T47D (cell line): ENCODE results near the gene GRIN2D.
A peak's percentile ranks its signal among the peaks of the same experiment; 100 is the strongest.
"Not testable (repeated sequence)": the region's sequence is repeated elsewhere in the genome, so short reads cannot be mapped to it uniquely, and the experiment has no call there.

Experiments
- DNase-seq, 2 experiments: peaks; one replicate each; pipeline versions ENCODE4 v3.0.0 to v3.0.0-alpha.2; 2011 to 2012; ENCODE audit warnings: low read depth in 1 of 2, low spot score in 1 of 2
- JUND ChIP-seq: IDR thresholded peaks from 2 replicates; pipeline ENCODE4 v1.6.1; 2012; ENCODE audit warnings: low read depth
- in situ Hi-C: cut with HindIII; loops from 2 replicates; pipeline ENCODE4 v1.10.0; 2016; ENCODE audit warnings: low sequenced_read_pairs, low pct_unique_long_range_greater_than_20kb

GRIN2D gene

GRCh38 chr19:48363500-48363809 is 30.0 kb upstream of the GRIN2D start:
- no peak for DNase-seq
- no peak for TF ChIP-seq JUND
- in situ Hi-C loops = no loop called here

- DNase-seq = peak; percentile 89 to 99
- in situ Hi-C loops = no loop called here
- no peak for TF ChIP-seq JUND
Measured at GRCh38 chr19:48363810-48364597, 29.5 kb upstream of the GRIN2D start, which contains the start of the genes SYNGR4 and TMEM143. Gene SYNGR4 (plus strand): TSS chr19:48364367. CDS start chr19:48365843, 1,476 bp downstream. Gene TMEM143 (minus strand): TSS chr19:48363940. CDS start chr19:48363920, 20 bp downstream.

GRCh38 chr19:48364598-48365348 is 28.7 kb upstream of the GRIN2D start:
- TF ChIP-seq JUND = no peak
- no peak for DNase-seq
- in situ Hi-C loops = no loop called here

GRCh38 chr19:48365602-48366001 is 27.9 kb upstream of the GRIN2D start:
- in situ Hi-C loops = no loop called here
- TF ChIP-seq JUND = no peak
- DNase-seq = no peak

DNA sequence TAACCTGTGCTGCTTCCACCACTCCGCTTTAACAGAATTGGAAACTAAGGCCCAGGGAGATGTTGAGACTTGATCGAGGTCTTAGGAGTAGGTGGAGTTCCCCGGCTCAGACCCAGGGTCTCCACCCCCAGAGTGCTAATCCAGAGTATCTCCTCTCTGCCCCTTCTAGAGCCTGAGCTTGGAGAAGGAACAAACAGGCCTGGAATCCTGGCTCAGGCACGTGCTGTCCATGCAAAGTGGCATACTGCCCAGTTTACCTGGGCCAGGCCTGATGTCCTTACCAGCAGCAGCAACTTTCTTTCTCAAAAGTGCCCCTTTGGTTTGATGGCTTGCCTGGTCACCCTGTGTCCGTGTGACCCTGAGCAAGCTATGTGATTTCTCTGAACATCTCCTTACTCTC is 25.6 kb upstream of the GRIN2D start:
- no peak for DNase-seq
- in situ Hi-C loops = no loop called here
- no peak for TF ChIP-seq JUND

GRCh38 chr19:48368936-48369335 is 24.5 kb upstream of the GRIN2D start:
- DNase-seq = no peak
- in situ Hi-C loops = no loop called here
- TF ChIP-seq JUND = no peak

DNA sequence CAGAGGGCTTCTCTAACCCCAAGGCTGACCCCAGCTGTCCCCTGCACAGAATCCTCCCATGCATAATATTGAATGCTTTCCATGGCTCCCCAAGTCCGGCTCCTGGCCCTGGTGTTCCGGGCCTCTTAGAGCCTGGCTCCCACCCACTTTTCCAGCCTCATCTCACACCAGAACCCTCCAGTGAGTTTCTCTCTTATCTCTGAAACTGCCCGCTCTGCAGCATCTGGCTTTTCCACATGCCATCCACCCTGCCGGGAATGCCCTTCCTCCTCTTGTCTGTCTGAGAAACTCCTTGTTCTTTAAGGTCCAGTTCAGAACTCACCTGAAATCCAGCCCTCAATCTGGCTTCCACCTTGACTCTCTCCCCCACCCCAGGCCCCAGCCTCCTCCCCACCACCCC is 22.5 kb upstream of the GRIN2D start:
- in situ Hi-C loops = no loop called here
- TF ChIP-seq JUND = no peak
- no peak for DNase-seq

DNA sequence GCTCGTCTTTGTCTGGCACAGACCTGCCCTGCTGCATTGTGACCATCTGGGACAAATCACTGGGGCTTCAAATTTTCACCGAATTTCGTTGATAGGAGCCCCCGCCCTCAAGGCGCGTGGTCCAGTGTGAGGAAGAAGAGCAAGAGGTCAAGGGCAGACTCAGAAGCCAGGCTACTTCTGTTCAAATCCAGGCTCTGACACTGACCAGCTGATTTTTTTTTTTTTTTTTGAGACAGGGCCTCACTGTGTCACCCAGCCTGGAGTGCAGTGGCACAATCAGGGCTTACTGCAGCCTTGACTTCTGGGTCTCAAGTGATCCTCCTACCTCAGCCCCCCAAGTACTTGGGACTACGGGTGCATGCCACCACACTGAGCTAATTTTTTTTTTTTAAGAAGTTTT is 22.1 kb upstream of the GRIN2D start:
- DNase-seq = no peak
- in situ Hi-C loops = no loop called here
- TF ChIP-seq JUND = no peak

- DNase-seq, in situ Hi-C loops: not testable (repeated sequence)
Measured at GRCh38 chr19:48371771-48372170, 21.7 kb upstream of the GRIN2D start.

DNA sequence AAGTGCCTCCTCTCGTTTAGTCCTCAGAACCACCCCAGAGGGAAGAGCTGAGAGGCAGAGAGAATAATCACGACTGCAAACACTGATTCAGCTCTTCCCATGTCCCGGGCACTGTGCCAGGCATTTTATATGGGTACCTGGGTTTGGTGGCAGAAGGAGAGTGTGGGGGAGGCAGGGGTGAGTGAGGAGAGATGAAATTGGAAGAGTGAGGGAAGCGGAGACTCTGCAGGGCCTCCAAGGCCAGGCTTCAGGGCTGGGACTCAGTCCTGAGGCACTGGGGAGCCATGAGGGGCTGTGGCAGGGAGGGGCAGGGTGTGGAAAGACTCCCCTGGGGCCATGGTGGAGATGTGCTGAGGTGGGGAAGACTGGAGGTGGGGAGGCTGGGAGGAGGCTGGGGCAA is 20.6 kb upstream of the GRIN2D start:
- no peak for DNase-seq
- in situ Hi-C loops = no loop called here
- TF ChIP-seq JUND = no peak

- no peak for TF ChIP-seq JUND
- in situ Hi-C loops = no loop called here
Measured at GRCh38 chr19:48373567-48373966, 19.9 kb upstream of the GRIN2D start.

GRCh38 chr19:48378194-48378570 is 15.3 kb upstream of the GRIN2D start:
- in situ Hi-C loops = no loop called here
- no peak for DNase-seq
- TF ChIP-seq JUND = no peak

More at GRCh38 chr19:48373567-48373966, 19.9 kb upstream of the GRIN2D start:
- DNase-seq = no peak

DNA sequence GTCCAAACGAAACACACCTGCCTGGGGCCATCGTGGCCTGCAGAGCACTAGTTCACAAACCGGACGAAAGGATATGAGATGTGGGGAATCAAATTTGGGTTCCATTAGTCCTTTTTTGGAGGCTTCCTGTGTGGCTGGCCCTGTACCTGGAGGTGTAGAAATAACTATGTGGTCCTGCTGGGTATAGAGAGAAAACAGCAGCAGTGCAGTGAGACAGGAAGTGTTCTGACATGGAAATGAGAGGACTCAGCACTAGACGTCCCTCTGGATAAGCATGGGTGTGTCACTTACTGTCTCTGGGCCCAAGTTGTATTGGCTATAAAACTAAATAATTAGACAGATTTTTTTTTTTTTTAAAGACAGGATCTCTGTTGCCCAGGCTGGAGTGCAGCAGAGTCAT is 14.4 kb upstream of the GRIN2D start:
- no peak for DNase-seq
- in situ Hi-C loops = no loop called here
- TF ChIP-seq JUND = no peak
